NAMALWA (cell line): ENCODE measurements around the gene SCO2.

Source experiments
- DNase-seq: peaks from one replicate; pipeline ENCODE4 v3.0.0-alpha.2; 2015; ENCODE audit warnings: low spot score

The SCO2 gene

GRCh38 chr22:50551160-50551752 is 25.9 kb upstream of the SCO2 start:
- DNase-seq = no peak

GRCh38 chr22:50550395-50550794 is 25.0 kb upstream of the SCO2 start:
- DNase-seq = no peak

DNA sequence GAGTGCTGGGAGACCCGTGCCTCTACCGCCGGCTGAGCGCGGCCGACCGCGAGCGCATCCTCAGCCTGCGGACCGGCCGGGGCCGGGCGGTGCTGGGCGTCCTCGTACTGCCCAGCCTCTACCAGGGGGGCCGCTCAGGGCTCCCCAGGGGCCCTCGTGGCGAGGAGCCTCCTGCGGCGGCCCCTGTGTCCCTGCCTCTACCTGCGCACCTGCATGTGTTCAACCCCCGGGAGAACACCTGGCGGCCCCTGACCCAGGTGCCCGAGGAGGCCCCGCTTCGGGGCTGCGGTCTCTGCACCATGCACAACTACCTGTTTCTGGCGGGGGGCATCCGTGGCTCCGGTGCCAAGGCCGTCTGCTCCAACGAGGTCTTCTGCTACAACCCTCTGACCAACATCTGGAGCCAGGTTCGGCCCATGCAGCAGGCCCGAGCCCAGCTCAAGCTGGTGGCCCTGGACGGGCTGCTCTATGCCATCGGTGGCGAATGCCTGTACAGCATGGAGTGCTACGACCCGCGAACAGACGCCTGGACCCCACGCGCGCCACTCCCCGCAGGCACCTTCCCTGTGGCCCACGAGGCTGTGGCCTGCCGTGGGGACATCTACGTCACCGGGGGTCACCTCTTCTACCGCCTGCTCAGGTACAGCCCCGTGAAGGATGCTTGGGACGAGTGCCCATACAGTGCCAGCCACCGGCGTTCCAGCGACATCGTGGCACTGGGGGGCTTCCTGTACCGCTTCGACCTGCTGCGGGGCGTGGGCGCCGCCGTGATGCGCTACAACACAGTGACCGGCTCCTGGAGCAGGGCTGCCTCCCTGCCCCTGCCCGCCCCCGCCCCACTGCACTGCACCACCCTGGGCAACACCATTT is 23.8 kb upstream of the SCO2 start:
- no peak for DNase-seq

DNA sequence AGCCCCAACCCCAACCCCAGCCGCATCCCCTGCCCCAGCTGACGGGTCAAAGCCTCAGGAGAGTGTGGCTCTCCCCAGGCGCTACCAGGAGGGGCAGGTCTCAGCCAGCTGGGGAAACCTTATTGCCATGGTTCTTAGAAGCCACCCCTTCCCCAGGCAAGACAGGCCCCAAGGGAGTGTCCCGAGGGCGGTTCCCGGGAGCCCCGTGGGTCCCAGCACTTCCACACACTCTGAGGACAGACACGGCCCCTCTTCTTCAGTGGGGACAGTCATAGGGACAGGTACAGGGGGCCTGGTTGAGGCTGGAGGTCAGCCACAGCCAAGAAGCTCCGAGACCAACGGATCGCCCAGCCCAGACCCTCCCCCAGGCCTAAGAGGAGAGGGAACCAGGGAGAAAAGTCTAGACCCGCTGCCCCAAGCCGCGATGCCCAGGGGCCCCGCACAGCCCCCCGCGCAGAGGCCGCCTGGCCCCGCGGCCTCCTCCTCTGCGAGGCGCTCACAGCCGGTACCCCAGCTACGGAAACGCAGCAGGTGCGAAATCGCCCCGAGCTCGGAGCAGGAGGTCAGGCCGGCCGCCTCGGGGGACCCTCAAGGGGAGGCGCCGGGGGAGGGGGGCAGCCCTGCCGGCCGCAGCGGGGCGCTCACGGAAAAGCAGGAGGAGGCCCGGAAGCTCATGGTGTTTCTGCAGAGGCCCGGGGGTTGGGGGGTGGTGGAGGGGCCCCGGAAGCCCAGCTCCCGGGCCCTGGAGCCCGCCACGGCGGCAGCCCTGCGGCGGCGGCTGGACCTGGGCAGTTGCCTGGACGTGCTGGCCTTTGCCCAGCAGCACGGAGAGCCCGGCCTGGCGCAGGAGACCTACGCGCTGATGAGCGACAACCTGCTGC is 22.9 kb upstream of the SCO2 start:
- DNase-seq = no peak

- DNase-seq = no peak
Measured at GRCh38 chr22:50547263-50547985, 22.0 kb upstream of the SCO2 start.

DNA sequence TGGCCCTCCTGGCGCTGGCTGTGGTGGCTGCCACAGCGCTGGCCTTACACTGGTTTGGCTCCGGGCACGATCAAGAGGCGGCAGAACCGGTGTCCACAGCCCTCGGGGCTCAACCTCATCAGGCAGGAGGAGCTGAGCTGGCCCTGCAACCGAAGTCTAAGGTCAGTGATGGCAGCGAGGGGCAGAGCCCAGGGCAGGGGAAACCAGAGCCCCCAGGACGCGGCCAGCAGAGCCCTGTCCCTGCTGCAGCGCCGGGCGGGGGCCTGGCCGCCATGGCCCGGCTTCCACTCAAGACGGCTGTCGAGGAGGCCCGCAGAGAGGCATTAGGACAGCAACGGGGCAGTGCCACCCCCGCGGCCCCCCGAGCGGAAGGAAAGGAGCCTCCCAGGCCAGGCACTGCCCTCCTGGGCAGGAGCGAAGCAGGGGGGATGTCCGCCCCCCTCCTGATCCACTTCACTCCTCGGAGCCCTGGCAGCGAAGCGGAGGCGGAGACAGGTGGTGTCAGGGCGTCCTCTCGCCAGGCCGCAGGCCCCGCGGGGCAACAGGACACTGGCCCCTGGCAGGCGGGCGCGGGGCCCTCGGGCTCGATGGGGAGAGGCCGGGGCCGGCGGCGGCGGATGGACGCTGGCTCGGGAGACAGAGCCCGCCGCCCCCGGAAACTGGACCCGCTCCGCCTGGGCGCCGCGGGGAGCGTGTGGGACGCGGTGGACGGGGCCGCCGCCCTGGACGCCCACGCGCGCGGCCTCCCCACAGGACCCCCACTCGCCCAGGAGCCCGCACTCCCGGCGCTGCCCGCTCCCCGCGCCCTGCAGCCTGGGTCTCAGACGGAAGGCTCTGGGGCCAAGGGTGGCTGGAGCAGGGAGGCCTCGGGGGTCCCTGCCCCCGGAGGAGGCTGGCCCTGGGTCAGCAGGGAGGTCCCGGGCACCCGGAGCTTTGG is 21.2 kb upstream of the SCO2 start:
- DNase-seq = no peak

- no peak for DNase-seq
Measured at GRCh38 chr22:50545522-50546325, 20.3 kb upstream of the SCO2 start, which contains the start of gene KLHDC7B. Gene KLHDC7B, plus strand, starts transcription at chr22:50545899. Its CDS starts 345 bp downstream, at chr22:50546244.

GRCh38 chr22:50544746-50545253 is 19.4 kb upstream of the SCO2 start:
- no peak for DNase-seq

DNA sequence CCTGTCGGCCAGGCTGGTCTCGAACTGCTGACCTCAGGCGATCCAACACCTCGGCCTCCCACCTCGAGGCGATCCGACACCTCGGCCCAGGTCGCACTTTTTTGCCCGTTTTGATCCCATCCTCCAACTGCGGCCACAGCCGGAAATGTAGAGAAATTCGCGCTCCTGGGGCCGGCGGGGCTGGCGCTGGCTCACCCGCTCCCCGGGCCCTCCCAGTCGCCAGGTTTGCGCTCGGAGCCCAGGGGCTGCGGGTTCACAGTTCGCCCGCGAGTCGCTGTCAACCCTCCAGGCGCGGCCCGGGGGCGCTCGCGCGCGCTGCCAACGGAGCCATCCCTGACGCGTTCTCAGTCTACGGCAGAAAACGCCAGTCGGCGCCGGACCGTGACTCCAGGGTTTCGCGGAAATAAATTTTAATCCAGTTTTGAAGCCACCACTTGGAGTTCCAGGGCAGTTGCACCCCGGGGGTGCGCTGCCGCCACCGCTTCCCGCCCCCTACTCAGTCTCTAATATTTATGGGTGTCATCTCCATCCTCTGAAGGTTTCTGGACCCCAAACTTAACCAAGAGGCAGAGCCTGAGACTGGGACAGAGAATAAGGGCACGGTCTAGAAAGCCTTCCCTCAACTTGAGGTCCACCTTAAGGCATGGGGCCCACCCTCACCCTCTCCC is 18.8 kb upstream of the SCO2 start:
- DNase-seq = peak; percentile 83

DNA sequence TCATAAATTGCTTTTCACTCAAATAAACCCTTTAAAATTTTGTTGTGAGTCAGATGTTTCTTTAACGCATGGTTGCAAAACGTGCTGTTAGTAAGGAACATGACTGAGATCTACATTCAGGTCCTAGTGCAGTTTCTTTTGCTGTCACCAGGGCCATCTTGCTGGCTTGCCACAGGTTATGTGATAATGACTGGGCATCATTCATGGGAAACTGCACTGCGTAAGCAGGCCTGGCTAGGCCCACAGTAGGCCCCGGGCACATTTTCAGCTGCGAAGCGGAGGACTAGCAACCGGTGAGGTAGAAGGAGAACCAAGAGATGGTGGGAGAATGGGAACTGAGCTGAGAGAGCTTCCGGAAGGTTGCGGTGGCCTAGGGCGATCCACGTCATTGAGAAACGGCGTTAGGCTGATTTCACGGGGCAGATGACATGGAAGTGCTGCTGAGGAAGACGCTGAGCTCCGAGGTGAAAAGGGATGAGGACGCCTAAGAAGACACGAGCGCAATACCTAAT is 17.1 kb upstream of the SCO2 start:
- DNase-seq = peak; percentile 64

DNA sequence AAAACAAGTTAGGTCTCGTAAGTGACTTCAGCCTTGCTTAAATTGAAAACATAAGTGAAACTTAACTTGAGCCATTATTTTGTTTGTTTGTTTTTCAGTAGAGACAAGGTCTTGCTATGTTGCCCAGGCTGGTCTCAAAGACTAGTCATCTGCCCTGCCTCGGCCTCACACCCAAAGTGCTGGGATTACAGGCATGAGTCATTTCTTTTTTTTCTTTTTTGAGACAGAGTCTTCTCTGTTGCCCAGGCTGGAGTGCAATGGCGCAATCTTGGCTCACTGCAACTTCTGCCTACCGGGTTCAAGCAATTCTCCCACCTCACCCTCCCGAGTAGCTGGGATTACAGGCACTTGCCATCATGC is 16.2 kb upstream of the SCO2 start:
- DNase-seq = peak; percentile 43

GRCh38 chr22:50540381-50540780 is 15.0 kb upstream of the SCO2 start:
- DNase-seq = no peak

DNA sequence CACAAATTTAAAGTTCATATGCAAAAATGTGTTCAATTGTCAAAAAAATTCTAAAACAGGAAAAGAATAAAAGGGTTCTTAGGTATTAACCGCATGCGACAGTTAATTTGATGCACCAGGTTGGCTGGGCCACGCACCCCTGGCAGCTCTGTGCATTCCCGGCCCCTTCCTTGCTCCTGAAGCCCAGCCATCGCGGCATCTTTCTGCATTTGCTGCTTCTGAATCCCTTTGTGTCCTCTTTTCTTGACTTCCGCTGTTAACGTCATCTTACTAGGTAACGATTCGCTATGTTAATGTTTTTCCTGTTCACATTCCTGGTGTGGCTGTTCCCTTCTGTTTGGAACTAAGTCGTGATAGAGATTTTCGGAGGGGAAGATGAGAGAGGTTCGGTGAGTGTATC is 12.4 kb upstream of the SCO2 start:
- DNase-seq = no peak

- DNase-seq = peak; percentile 31
Measured at GRCh38 chr22:50536226-50536625, 10.8 kb upstream of the SCO2 start.

GRCh38 chr22:50535113-50535512 is 9.7 kb upstream of the SCO2 start:
- peak; percentile 65 for DNase-seq

GRCh38 chr22:50533856-50534711 is 8.7 kb upstream of the SCO2 start:
- DNase-seq = peak; percentile 77

GRCh38 chr22:50532824-50533796 is 7.7 kb upstream of the SCO2 start:
- DNase-seq = no peak
